Measurements from ENCODE around the gene NTMT2.
"Not testable (repeated sequence)": the region's sequence is repeated elsewhere in the genome, so short reads cannot be mapped to it uniquely, and the experiment has no call there.

Gene NTMT2

DNA sequence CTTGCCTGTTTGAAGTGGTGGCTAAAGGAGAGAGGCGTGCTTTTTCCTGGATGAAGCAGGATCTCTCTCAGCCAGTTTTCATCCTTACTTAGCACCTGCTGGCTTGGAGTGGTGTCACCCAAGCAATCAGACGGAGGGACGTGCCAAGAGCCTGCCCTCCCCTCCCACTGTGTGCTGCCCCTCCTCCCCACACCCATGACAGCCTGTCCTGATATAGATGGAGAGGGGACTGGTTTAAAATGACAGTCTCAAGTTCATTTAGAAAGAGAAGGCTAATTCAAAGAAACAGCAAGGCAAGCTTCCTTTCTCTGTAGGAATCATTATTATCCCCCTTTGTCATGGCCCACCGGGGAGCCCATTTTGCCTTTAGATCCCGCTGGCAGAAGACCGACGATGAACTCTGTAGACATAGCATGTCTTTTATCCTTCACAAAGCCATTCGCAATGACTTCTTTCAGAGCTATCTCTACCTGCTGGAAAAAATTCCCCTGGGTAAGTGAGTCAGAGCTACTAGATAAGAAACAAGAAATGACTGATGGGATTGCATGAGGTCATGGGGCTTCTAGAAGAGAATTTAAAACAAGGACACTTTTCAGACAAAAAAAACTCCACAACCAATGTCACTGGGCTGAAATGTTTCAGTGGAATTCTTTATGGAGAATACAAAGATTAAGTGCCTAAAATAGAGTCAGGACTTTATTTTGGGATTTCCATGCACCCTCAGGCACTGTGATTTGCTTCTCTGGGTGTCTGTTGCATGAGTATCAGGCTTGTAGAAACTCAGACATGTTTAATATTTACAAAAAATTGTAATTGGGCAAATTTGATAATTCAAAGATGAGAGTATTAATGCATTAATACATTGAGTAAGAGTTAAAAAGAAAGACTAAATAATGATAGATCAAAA lies at the start of gene NTMT2:
Gene NTMT2, plus strand, starts transcription at position 190 of the 907 bp plus-strand sequence. Its CDS starts 149 bp downstream, at position 339.
- no peak for DNase-seq

DNA sequence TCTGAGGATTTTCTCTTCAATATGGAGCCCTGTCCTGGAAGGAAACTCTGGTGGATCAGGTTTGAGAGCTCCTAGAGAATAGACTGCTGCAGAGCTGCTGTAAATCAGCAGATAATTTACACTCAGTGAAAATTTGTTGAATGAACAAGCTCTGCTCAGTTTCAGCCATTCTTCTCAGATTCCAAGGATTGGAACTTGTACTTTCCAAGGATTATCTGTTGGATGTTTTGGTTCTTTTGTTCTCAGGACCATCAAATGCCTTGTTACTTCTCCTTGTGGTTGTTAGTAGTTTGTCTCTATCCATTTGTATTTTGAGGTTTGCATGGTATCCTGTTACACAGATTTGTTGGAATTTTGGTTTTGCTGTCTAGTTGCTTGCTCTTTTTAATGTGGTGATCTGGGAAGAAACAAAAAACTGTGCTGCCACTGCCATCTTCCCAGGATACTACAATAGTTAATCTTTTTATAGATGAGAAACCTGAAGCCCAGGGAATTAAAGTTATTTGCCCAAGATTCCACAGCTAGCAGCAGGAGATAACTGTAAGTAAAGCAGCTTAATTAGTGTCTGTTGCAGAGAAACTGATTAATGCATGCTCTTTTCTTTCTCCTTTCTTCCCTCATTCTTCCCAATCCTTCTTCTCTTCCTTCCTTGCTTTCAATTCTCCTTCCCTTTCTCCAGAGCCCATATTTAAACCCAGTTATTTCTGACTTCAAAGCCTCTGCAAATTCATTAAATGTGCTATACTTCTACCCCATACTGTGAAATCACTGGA lies 49.6 kb upstream of the NTMT2 start:
- no peak for DNase-seq

GRCh38 chr1:170096806-170097340 lies 48.9 kb upstream of the NTMT2 start:
- DNase-seq, result no peak

DNA sequence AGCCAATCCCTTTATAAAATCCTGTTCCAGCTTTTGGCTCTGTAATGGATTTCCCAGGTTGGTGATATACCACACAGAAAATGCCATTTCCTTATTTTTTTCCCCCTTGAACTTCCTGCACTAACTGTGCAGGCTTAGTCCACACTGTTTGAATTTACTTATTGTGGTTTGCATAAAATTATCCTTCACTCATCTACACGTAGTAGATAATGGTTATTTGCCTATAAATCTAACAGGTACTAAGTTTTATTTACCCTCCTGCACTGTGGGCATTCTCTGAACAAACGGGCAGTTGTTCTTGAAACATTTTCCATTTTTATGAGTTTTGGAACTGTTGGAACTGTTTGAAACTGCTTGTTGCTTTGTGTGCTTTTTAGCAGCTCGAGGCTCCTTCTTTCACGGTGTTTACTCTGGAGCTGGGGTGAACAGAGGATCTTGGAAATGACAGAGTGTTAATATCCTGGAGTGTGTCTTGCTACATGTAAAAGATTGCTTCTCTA lies 48.3 kb upstream of the NTMT2 start:
- no peak for DNase-seq

DNA sequence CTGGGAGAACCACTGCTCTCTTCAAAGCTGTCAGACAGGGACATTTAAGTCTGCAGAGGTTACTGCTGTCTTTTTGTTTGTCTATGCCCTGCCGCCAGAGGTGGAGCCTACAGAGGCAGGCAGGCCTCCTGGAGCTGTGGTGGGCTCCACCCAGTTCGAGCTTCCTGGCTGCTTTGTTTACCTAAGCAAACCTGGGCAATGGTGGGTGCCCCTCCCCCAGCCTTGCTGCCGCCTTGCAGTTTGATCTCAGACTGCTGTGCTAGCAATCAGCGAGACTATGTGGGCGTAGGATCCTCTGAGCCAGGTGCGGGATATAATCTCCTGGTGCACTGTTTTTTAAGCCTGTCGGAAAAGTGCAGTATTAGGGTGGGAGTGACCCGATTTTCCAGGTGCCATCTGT lies 32.6 kb upstream of the NTMT2 start:
- not testable (repeated sequence) for DNase-seq

GRCh38 chr1:170114906-170115305 lies 30.9 kb upstream of the NTMT2 start:
- no peak for DNase-seq

DNA sequence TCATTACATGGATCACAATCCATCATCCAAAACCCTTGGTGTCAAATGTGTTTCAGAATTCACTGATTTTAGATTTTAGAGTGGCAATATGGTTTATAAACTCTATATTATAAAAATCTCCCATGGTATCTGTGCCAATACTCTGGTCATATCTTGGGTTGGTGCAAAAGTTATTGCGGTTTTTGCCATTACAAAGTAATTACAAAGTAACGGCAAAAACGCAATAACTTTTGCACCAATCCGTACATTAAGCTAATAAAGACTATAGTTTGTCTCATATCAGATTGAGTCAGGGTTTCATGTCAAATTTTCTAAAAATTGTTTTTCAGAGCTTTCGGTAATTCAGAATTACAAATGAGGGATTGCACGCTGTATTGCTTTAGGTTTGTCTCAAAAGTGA lies 23.4 kb upstream of the NTMT2 start:
- no peak for DNase-seq

DNA sequence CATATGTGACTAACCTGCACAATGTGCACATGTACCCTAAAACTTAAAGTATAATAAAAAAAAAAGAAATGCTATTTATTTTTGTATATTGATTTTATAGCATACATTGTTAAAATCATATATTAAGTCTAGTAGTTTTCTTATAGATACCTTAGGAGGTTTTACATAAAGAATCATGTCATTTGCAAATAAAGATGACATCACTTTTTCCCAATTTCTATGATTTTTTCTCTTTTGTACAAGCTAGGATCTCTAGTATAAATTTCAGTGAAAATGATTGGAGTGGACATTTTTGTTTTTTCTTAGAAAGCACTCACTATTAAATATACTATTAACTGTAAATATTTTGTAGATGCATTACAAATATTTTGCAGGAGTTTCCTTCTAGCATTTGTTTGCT lies 20.5 kb upstream of the NTMT2 start:
- DNase-seq, result no peak

GRCh38 chr1:170126696-170127095 lies 19.1 kb upstream of the NTMT2 start:
- no peak for DNase-seq

DNA sequence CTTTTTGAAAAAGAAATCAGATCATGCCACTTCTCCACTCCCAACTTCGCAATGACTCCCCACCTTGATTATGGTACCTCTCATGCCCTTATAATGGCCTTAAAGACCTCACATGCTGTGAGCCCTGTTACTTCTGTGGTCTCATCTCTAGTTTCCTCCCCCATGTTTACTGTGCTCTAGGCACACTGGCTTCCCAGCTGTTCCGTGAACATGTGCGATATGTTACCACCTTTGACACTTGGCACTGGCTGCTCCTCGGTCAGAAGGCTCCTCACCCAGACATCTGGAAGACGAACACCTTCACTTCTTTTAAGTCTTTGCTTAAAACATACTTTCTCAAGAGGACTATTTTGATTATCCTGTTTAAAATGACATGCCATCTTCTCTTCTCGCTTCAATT lies 14.3 kb upstream of the NTMT2 start:
- DNase-seq, result no peak

- no peak for DNase-seq
These were observed 13.8 kb upstream of the NTMT2 start for GRCh38 chr1:170131984-170132383.

DNA sequence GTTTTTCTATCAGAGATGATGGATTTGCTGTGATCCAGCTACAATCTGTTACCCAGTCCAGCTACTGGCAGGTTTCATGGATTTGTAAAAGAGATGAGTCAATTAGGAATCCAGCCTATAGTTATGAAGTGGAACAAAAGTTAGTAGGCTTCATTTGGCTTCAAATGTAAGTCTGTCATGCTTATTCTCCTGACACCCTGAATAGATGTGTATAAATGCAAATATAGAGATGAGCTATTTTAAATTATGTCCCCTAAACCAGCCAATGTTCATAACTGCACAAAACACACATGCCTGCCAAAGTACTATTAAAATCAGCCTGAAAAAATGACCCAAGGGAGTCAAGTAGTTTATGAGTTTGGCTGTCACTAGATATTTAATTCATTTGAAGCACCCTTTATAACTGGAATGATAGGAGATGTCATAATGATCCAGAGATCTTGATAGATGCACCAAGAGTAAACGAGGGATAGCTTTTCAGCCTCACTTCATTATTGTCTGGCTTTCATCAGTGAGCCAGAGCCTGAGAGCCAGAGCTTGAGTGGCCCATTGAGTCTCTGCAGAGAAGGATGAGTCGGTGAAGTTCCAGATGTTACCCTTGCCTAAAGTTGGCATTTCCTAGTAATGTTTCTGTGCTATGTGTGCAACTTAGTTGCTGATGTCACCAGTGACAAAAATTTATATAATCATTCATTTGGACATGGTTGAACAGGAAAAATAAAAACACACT lies 11.8 kb upstream of the NTMT2 start:
- no peak for DNase-seq

- no peak for DNase-seq
These were observed 11.2 kb upstream of the NTMT2 start for GRCh38 chr1:170134521-170134920.

GRCh38 chr1:170140371-170140770 lies 5.4 kb upstream of the NTMT2 start:
- no peak for DNase-seq

DNA sequence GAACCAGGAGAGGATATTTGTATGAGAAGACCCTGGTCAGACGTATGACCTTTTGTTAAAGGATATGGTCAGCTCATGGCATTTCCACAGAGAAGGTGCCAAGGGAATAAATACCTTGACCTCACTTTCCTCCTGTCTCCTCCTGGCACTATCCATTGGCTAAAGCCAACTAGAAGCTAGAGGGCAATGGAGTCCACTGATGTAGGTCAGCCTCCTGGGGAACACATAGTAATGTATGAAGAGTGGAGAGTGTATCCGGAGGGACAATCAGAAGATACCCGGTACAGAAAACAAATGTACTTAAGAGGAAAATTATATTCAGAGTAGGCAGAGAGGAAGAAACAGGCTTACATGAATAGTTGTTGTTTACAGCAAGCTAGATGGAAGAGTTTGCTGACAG lies 698 bp upstream of the NTMT2 start:
- no peak for DNase-seq

- no peak for DNase-seq
These were observed 1.0 kb downstream of the NTMT2 start for GRCh38 chr1:170146720-170147263.

GRCh38 chr1:170149241-170149640 lies 3.5 kb downstream of the NTMT2 start:
- DNase-seq, result no peak

- DNase-seq, result no peak
These were observed 4.3 kb downstream of the NTMT2 start for GRCh38 chr1:170150016-170150415.

- no peak for DNase-seq
These were observed 5.2 kb downstream of the NTMT2 start for GRCh38 chr1:170150921-170151320.

- DNase-seq, result no peak
These were observed 7.7 kb downstream of the NTMT2 start for GRCh38 chr1:170153417-170153816.

- DNase-seq, result no peak
These were observed 9.3 kb downstream of the NTMT2 start for GRCh38 chr1:170155055-170155454.

GRCh38 chr1:170156594-170156993 lies 10.8 kb downstream of the NTMT2 start:
- DNase-seq, result no peak

GRCh38 chr1:170157820-170158219 lies 12.1 kb downstream of the NTMT2 start:
- no peak for DNase-seq
